GM18520 (cell line): ENCODE results near the gene SYT4.
A peak's percentile ranks its signal among the peaks of the same experiment; 100 is the strongest.
"Not testable (repeated sequence)": the region's sequence is repeated elsewhere in the genome, so short reads cannot be mapped to it uniquely, and the experiment has no call there.

ENCODE experiments used
- ATAC-seq: cut with Tn5 transposase; IDR thresholded peaks from one replicate; pipeline ENCODE4 v1.9.1; 2021; ENCODE audit not compliant: unreplicated experiment

The SYT4 gene, protein sequence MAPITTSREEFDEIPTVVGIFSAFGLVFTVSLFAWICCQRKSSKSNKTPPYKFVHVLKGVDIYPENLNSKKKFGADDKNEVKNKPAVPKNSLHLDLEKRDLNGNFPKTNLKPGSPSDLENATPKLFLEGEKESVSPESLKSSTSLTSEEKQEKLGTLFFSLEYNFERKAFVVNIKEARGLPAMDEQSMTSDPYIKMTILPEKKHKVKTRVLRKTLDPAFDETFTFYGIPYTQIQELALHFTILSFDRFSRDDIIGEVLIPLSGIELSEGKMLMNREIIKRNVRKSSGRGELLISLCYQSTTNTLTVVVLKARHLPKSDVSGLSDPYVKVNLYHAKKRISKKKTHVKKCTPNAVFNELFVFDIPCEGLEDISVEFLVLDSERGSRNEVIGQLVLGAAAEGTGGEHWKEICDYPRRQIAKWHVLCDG

DNA sequence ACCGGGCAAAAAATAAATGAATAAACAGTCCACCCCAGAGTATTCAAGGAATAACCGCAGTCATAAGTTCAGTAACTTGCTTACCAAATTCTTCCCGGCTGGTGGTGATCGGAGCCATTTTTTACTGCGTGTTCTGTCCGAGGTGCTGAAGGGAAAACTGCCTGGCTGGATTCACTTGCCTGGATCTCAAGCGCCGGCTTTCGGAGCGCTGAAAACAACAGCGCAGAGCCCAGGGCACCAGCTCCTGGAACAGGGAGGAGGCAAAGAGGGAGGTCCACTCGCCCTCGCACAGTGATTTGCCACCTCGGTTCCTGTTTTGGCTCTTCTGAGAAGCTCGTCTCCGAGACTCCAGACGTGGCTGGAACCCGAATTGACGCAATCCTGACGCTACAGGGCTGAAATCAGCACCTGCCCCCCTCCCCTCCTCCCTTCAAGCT lies at the start of gene SYT4:
TSS of gene SYT4 (minus strand) at position 327 of the 437 bp plus-strand sequence. CDS start at position 118, 209 bp downstream.
- no peak for ATAC-seq

DNA sequence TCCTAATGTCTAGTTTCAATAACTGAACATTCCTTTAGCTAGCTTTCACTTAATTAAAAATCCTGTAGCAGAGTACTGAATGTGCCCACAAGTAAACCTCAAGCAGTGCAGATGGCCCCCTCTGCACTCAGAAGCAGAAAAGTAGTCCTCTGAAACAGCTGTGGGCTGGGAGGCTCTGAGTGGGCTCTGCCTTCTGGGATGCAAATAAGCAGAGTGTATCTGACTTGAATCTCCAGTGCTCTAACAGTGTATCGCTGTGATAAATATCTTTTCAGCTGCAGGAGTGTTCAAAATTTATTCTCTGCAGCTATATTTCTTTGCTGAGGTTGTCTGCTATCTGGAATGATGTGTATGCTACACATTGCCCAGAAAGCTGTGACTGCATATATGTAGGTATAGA lies 44.8 kb upstream of the SYT4 start:
- no peak for ATAC-seq

DNA sequence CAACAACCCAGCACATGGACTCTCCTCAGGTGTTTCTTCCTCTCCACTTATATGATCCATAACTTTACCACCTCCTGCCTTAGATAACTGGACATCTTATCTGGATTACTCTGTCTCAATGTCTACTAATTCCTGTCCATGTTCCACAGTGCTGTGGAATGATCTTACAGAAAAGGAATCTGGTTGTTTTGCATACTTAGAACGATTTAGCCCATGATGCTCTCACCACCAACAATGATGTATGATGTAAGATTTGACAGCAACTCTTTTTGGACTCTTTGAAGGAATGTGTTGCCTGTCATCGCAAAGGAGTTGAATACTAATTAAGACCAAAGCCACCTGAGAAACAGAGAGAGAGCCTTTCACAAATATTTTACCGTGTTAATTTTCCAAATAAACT lies 37.7 kb upstream of the SYT4 start:
- ATAC-seq, result no peak

DNA sequence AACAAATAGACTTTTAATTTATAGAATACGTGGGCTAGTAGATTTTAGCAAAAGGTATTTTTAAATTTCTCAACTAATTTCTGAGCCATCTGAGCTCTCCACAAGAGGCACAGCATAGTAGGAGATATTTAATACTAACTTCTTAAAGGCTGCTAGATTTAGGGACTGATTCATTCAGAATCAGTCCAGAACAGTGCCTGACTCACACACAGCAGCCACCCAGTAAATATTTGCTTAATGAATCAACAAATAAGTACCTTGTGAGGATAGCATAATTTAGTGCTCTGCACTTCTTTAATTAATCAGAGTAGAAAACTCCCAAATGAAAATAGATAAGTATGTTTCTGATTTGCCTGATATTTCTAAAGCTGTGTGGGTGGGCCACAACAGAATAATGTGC lies 35.6 kb upstream of the SYT4 start:
- no peak for ATAC-seq

DNA sequence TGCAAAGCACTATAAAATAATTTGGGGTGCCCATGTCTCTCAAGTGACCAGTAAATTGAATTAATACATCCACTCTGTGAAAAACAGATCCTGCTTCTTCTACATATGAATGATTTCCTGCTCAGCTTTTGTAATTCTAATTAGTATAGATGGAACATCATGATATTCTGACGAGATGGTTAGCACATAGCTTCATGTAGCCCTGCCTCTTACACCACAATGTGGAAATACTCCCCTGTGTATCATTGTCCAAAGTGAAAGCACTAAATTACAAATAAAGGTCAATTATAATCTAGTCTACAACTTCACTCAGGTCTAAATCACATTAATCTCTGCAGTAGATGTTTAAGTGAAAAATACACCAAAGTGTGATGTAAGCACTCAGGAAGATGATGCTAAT lies 32.9 kb upstream of the SYT4 start:
- no peak for ATAC-seq

DNA sequence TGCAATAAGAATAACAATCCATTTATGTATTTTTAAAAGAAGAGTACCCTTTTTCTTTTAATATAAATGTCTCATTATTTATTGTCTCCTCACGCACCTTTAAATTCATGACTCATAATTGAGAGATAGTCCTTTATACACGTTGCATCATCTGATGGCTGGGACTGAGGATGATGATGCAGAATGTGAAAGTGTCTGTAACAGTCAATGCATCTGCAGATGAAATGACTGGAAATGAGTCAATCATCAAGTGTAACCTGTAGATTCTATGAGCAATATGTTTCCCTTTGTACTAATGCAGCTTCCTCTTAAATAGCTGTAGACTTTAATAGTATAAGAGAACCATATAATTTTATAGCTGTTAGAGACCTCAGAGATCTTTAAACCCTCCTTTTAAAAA lies 26.1 kb upstream of the SYT4 start:
- no peak for ATAC-seq

DNA sequence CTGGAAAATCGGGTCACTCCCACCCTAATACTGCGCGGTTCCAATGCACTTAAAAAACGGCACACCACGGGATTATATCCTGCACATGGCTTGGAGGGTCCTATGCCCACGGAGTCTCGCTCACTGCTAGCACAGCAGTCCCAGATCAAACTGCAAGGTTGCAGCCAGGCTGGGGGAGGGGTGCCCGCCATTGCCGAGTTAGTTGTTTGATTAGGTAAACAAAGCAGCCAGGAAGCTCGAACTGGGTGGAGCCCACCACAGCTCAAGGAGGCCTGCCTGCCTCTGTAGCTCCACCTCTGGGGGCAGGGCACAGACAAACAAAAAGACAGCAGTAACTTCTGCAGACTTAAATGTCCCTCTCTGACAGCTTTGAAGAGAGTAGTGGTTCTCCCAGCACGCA lies 8.9 kb upstream of the SYT4 start:
- ATAC-seq, result not testable (repeated sequence)

DNA sequence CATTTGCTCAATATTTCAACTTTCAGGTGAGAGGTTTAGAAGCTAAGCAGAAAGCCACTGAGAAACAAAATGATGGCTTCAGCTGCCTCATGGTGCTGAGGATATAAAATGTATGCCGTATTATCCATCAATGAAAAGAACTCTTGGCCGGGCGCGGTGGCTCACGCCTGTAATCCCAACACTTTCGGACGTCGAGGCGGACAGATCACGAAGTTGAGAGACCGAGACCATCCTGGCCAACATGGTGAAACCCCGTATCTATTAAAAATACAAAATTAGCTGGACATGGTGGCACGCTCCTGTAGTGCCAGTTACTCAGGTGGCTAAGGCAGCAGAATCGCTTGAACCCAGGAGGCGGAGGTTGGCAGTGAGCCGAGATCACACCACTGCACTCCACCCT lies 6.0 kb upstream of the SYT4 start:
- no peak for ATAC-seq

DNA sequence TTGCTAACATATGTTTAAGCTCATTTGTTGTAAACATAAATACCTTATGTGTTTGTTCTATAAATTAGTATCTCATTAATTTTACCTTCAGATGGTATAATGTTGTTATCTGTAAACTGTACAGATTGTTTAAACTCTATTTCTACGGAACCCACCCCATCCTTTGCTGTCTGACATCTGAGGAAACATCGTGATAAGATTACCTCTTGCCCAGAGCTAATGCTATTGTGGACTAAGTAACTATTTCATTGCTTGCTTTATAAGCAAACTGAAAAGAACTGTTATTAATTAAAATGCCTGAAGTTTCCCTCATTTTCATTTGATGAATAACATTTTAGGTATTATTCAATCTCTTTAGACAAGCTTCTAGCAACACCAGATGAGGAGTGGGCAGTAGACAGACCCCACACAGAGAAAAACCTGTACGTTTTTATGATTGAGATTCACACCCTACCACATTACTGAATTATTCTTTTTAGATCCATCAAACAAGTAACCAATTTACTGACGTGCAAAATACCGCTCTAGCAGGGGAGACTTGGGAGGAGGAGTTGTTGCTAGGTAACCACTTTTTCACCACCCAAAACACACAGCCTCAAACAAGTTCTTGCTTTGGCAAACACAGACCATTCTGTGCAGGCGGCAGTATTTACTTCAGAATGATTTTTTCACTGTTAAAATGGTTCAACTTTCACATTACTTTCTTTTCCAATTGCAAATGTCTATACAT lies 1.9 kb upstream of the SYT4 start:
- ATAC-seq, result no peak

DNA sequence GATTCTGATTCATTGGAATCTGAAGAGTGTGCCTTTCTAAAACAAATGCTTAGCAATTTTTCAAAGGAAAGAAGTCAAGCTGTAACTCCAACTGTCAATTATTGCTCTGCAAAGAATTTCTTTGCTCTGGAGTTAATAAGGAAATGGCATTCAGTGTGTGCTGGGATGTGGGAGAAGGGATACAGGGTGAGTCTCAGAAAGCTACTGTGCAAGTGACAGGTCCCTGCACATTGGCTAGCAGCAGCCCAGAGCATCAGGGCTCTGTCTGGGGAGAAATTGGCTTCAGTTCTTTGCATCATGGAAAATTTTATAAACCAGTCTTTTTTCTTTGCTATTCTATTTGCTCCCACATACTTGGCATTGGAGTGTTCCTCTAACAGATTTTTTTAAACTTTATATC lies 1.1 kb upstream of the SYT4 start:
- no peak for ATAC-seq

DNA sequence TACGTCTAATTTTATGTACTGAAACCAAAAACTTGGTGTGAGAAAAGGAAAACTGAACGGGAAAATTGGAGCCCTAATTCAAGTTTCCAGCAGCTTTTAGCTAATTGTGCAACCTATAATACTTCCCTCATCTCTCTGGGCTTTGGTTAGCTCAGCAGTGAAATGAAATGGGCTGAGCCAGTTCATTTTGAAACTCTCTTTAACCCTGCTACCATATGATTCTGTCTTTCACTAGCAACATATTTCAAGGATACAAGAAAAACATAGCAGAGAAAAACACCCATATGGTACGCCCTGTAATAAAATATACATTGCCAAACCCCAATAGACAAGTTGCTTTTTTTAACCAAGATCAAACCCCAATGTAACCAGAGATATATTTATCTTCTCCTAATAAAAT lies 799 bp downstream of the SYT4 start:
- no peak for ATAC-seq

DNA sequence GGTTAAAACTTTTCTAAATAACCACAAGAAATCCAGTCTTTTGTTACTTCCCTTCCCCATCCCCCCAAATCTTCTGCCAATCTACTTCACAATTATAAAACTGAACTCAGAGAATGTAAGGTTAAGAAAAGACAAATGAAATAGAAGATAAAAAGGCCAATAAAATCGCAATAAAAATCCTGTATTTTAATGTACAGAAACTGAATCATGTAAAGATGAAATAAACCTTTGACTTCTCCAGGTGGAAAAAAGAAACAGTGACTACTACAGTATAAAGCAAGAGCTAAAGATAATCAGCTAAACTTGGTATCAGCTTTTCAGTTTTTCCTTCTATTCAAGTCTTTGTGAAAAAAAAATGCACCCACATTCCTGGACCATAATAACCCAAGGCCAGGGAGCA lies 1.7 kb downstream of the SYT4 start:
- ATAC-seq, result no peak

DNA sequence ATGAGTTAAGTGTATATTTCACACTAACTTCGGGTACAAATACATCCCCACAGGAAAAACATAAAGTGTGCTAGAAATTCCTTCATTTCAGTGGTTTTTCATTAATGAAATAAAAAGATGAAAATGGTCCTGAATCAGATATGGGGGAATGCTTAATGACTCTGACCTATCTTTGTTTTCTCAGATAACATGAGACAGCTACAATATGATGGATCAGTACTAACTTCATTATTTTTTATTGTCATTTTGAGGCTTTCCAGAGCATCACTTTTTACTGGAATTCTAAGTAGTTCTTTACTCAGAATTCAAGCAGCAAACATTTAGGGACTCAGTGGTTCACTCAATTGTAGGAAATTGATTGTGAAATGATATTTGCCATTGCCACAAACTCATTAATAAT lies 2.8 kb downstream of the SYT4 start:
- no peak for ATAC-seq

DNA sequence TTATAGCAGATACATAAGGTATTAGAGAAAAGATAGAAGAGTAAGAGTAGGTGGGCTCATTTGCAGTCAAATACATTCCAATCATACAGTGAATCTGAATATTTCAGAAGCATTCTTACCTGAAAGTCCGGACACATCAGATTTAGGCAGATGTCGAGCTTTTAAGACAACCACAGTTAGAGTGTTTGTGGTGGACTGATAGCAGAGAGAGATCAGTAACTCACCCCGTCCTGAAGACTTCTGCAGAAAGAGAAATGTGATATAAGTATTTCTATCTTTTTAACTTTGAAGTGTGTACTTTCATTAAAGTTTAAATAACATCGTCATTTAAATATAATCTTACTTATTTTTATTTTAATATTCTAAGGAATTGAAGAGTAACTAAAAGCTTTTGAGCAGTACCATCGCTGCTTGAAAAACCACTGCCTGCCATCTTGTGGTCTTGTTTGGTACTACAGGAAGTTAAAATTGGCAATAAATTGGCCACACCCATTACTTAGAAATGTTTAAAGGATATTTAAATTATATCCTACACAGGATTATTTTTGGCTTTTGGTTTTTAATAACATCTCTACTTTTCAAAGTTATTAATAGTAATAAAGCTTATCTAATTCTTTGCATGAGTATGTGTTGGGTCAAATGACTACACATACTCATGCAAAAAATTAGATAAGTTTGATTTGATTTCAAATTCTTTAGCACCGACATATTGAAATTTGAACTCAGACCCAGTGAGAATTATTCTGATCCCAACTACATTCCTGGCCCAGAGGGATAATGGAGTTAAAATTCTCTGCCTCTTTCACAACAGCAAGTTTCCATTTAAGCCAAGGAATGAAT lies 5.5 kb downstream of the SYT4 start:
- peak; percentile 55 for ATAC-seq

DNA sequence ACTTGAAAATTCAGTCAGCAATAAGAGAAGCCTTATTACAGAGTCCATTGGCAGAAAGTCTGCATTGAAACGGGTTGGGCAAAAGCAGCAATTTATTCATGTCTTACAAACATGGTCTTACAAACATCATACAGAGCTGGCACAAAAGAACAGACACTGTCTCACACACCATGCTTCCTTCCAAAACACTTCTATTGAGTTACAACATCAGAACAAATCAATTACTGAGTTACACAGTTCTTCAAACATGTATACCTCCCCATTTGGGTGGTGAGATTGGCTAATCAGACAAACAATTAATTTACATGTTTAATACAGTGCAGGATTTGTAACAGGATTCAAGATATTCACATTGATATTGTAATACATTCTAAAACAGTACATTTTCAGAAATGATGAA lies 9.5 kb downstream of the SYT4 start:
- no peak for ATAC-seq

DNA sequence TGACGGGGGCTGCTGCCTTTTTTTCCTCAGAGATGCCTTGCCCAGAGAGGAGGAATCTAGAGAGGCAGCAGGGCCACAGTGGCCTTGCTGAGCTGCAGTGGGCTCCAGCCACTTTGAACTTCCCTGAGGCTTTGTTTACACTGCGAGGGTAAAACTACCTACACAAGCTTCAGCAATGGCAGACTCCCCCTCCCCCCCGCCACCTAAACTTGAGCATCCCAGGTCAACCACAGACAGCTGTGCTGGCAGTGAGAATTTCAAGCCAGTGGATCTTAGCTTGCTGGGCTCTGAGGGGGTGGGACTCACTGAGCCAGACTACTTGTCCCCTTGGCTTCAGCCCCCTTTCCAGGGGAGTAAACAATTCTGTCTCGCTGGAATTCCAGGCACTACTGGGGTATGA lies 11.8 kb downstream of the SYT4 start:
- ATAC-seq, result no peak

DNA sequence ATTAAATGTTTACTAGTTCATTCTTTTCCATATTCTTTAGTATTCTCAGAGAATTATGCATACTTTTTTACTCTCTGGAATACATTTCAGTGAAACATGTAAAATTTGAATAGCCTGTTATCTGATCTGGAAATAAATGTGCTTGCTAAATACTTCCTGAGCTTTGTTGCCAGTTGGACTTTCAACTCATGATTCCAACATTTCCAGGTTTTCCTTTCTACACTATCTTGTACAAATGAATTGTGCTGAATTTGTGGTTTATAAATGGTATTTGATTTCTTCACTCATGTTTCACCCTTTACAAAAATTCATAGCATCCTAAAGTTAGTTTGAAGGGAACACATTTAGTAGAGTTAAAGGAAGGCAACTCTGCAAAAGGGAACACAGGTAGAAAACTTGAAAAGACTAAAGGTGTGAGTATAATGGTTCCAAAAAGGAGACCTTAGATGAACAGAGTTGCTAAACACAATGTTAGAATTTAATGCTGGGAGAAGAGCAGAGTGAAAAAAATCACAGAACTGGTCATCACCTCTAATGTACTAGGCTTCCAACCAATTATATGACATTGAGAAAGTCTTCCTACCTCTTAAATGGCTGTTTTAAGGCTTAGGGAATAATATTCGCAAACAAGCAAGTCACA lies 28.6 kb downstream of the SYT4 start:
- no peak for ATAC-seq

DNA sequence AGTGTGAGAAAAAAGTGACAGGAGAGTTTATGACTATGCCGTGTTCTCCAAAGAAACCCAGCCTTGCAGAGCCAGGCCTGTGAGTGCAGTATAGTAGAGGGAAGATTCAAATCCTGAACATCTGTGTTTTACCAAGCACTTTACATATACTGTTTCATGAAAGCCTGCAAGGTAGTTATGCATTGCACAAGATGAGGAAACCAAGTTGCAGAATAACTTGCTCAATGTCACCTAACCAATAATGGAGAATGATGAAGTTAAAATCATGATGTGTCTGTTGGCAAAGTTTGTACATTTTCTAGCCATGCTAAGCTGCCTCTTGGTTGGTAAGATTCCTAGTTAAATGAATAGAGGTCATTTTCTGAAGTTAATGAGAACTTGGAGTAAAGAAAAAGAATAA lies 29.3 kb downstream of the SYT4 start:
- no peak for ATAC-seq

DNA sequence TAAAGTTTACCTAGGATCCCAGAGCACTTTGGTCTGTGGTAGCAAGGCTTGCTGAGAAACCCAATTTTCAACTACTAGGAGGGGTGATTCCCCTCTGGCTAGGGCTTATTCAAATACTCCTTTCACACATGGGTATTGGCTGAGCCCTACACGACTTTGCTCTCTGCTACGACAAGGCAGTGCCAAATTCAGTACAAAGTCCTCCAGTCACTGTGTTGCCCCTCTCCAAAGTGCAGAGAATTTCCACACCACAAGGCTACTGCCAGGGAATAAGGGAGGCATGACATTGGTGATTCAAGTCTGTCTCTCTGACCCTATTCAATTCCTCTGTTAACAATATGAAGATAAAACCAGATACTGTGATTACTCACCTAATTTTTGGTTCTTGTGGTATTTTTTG lies 38.9 kb downstream of the SYT4 start:
- ATAC-seq, result no peak

DNA sequence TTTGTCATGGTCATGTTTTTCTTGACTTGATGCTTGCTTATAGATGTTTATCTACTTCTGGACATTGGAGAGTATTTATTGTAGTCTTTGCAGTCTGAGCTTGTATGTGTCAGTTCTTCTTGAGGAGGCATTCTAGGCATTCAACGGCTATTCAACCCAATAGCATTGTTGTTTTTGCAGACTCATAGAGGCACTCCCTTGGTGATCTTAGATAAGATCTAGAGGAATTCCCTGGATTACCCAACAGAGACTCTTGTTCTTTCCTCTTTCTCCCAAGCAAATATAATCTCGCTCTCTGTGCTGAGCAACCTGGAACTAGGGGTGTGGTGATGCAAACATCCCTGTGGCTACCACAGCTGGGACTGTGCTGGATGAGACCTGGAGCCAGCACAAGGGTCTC lies 40.4 kb downstream of the SYT4 start:
- no peak for ATAC-seq

DNA sequence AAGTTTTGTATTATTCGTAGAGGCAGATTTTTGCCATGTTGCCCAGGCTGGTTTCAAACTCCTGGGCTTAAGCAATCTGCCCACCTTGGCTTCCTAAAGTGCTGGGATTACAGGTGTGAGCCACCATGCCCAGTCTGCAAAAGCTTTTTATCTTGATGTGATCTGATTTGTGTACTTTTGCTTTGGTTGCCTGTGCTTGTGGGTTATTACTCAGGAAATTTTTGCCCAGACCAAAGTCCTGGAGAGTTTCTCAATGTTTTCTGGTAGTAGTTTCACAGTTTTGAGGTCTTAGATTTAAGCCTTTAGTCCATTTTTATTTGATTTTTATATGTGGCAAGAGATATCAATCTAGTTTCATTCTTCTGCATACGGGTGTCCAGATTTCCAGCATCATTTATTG lies 42.4 kb downstream of the SYT4 start:
- ATAC-seq, result no peak
